HG03575 (cell line): Measurements from ENCODE around the gene CATSPER1.
"Not testable (repeated sequence)": the region's sequence is repeated elsewhere in the genome, so short reads cannot be mapped to it uniquely, and the experiment has no call there.

Source experiments
- ATAC-seq: cut with Tn5 transposase; IDR thresholded peaks from one replicate; pipeline ENCODE4 v1.9.1; 2021; ENCODE audit not compliant: unreplicated experiment, insufficient number of reproducible peaks, low FRiP score; ENCODE audit errors: extremely low read depth

CATSPER1 gene

GRCh38 chr11:66032957-66033735, 6.9 kb upstream of the CATSPER1 start:
- no peak for ATAC-seq

GRCh38 chr11:66023186-66023440, 3.2 kb downstream of the CATSPER1 start:
- not testable (repeated sequence) for ATAC-seq

- ATAC-seq = no peak
Observed at GRCh38 chr11:66022401-66023185, 3.7 kb downstream of the CATSPER1 start.

GRCh38 chr11:66020618-66021357, 5.5 kb downstream of the CATSPER1 start:
- no peak for ATAC-seq

- ATAC-seq = no peak
Observed at GRCh38 chr11:66020212-66020611, 6.1 kb downstream of the CATSPER1 start.

GRCh38 chr11:66017321-66017720, 9.0 kb downstream of the CATSPER1 start:
- no peak for ATAC-seq

- no peak for ATAC-seq
Observed at GRCh38 chr11:66016793-66017177, 9.5 kb downstream of the CATSPER1 start.

- no peak for ATAC-seq
Observed at GRCh38 chr11:66015936-66016792, 10.1 kb downstream of the CATSPER1 start.

GRCh38 chr11:66015454-66015881, 10.8 kb downstream of the CATSPER1 start:
- ATAC-seq = no peak

- no peak for ATAC-seq
Observed at GRCh38 chr11:66014804-66015453, 11.3 kb downstream of the CATSPER1 start.

- no peak for ATAC-seq
Observed at GRCh38 chr11:66013762-66014100, 12.5 kb downstream of the CATSPER1 start.

GRCh38 chr11:66012946-66013761, 13.1 kb downstream of the CATSPER1 start:
- no peak for ATAC-seq

- no peak for ATAC-seq
Observed at GRCh38 chr11:66012371-66012945, 13.8 kb downstream of the CATSPER1 start.

- no peak for ATAC-seq
Observed at GRCh38 chr11:66011785-66012303, 14.4 kb downstream of the CATSPER1 start, which contains the start of gene CST6. TSS of gene CST6 (plus strand) at chr11:66012008. CDS start at chr11:66012045, 37 bp downstream.

- no peak for ATAC-seq
Observed at GRCh38 chr11:66011239-66011784, 15.0 kb downstream of the CATSPER1 start.

- ATAC-seq = not testable (repeated sequence)
Observed at GRCh38 chr11:66010036-66010435, 16.2 kb downstream of the CATSPER1 start.
